ENCODE results near the gene GPR21.

The GPR21 gene

GRCh38 chr9:123062351-123063176, 29.1 kb downstream of the GPR21 start:
- H3K27ac ChIP-seq, result no peak overlapping the region
- no peak for DNase-seq (ENCODE audit: low read depth, low spot score)

- DNase-seq (ENCODE audit: low read depth, low spot score), result no peak
- no peak overlapping the region for H3K27ac ChIP-seq
Measured at GRCh38 chr9:123063177-123063598, 29.7 kb downstream of the GPR21 start.

GRCh38 chr9:123063896-123064295, 30.4 kb downstream of the GPR21 start:
- DNase-seq (ENCODE audit: low read depth, low spot score), result no peak
- no peak overlapping the region for H3K27ac ChIP-seq

- DNase-seq (ENCODE audit: low read depth, low spot score), result no peak
- H3K27ac ChIP-seq, result no peak overlapping the region
Measured at GRCh38 chr9:123064716-123065115, 31.2 kb downstream of the GPR21 start.

- H3K27ac ChIP-seq, result no peak overlapping the region
- DNase-seq (ENCODE audit: low read depth, low spot score), result no peak
Measured at GRCh38 chr9:123065196-123065595, 31.7 kb downstream of the GPR21 start.

- DNase-seq (ENCODE audit: low read depth, low spot score), result no peak
- no peak overlapping the region for H3K27ac ChIP-seq
Measured at GRCh38 chr9:123067136-123067535, 33.7 kb downstream of the GPR21 start.

- no peak overlapping the region for H3K27ac ChIP-seq
- no peak for DNase-seq (ENCODE audit: low read depth, low spot score)
Measured at GRCh38 chr9:123069010-123069481, 35.6 kb downstream of the GPR21 start.

GRCh38 chr9:123070198-123070597, 36.7 kb downstream of the GPR21 start:
- H3K27ac ChIP-seq, result no peak overlapping the region
- no peak for DNase-seq (ENCODE audit: low read depth, low spot score)

GRCh38 chr9:123072407-123072995, 39.0 kb downstream of the GPR21 start:
- no peak overlapping the region for H3K27ac ChIP-seq
- no peak for DNase-seq (ENCODE audit: low read depth, low spot score)

GRCh38 chr9:123073441-123073840, 40.0 kb downstream of the GPR21 start:
- no peak for DNase-seq (ENCODE audit: low read depth, low spot score)
- no peak overlapping the region for H3K27ac ChIP-seq

- no peak for DNase-seq (ENCODE audit: low read depth, low spot score)
- H3K27ac ChIP-seq, result no peak overlapping the region
Measured at GRCh38 chr9:123073991-123074422, 40.5 kb downstream of the GPR21 start.

GRCh38 chr9:123074628-123075027, 41.2 kb downstream of the GPR21 start:
- H3K27ac ChIP-seq, result no peak overlapping the region
- DNase-seq (ENCODE audit: low read depth, low spot score), result no peak

GRCh38 chr9:123080444-123080843, 47.0 kb downstream of the GPR21 start:
- DNase-seq (ENCODE audit: low read depth, low spot score), result no peak
- H3K27ac ChIP-seq, result no peak overlapping the region

GRCh38 chr9:123081824-123082223, 48.4 kb downstream of the GPR21 start:
- H3K27ac ChIP-seq, result no peak overlapping the region
- DNase-seq (ENCODE audit: low read depth, low spot score), result no peak

- no peak for DNase-seq (ENCODE audit: low read depth, low spot score)
- H3K27ac ChIP-seq, result no peak overlapping the region
Measured at GRCh38 chr9:123083680-123084079, 50.2 kb downstream of the GPR21 start.

GRCh38 chr9:123084256-123084655, 50.8 kb downstream of the GPR21 start:
- no peak for DNase-seq (ENCODE audit: low read depth, low spot score)
- no peak overlapping the region for H3K27ac ChIP-seq
